NCI-H1694 treated with DMSO at 0.1 percent for 48 hours (cell line): ENCODE measurements around the gene TMIGD1.

Source experiments
- DNase-seq: peaks from one replicate; lab custom pipeline; 2025; lab: John Stamatoyannopoulos, UW

The TMIGD1 gene

GRCh38 chr17:30333503-30334360, at the start of gene TMIGD1:
Gene TMIGD1, minus strand, starts transcription at chr17:30334057. Its CDS starts 1,924 bp downstream, at chr17:30332133.
- DNase-seq: no peak

DNA sequence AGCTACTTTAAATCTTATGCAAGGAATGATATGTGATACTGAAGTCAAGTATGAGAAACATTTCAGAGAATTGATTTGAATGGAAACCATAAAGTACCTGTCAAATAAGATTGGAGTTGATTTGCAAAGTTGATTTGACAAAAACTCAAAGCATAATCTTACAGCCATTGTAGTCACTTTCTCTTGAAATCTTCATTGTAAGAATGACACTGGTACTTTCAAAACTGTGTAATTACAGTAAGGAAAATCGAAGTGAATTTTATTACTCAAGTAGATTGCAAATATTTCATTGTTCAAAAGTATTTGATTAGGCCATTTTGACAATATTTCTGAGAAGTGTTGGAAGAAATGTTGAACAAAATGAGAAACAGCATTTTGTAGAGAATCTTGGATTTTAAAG, 48.5 kb upstream of the TMIGD1 start:
- DNase-seq: no peak

GRCh38 chr17:30381340-30381659, 47.4 kb upstream of the TMIGD1 start:
- DNase-seq: no peak

DNA sequence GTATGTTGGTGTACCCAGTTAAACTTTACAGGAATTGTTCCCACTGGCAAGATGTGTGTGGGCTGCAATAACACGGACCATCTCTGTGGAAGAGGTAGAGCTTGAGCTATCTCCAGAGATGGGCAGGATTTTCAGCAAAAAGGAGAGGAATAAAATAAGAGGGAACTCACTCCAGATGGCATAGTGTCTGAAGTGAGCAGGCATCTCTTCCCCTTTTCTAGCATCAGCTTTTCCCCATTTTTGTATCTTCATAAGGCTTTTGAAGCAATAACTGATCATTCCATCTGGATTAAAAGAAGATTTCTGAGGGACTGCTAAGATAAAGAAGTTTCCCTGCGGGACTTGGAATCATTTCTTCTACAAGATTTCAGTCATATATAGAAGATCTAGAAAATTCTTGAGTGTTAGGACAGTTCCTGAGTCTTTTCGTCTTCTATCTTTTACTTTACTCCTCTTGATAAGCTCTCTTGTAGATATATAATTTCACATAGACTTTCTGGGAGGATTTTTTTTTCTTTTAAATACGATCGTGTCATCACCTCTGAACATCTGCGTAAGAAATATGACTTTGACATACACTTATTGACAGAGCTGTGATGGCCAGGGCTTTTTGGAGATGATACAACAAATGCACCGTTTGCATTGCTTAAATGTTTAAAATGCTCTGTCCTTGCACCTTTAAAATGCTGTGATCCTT, 46.9 kb upstream of the TMIGD1 start:
- no peak for DNase-seq

GRCh38 chr17:30379903-30380381, 46.1 kb upstream of the TMIGD1 start:
- DNase-seq: no peak

GRCh38 chr17:30379303-30379902, 45.5 kb upstream of the TMIGD1 start:
- no peak for DNase-seq

DNA sequence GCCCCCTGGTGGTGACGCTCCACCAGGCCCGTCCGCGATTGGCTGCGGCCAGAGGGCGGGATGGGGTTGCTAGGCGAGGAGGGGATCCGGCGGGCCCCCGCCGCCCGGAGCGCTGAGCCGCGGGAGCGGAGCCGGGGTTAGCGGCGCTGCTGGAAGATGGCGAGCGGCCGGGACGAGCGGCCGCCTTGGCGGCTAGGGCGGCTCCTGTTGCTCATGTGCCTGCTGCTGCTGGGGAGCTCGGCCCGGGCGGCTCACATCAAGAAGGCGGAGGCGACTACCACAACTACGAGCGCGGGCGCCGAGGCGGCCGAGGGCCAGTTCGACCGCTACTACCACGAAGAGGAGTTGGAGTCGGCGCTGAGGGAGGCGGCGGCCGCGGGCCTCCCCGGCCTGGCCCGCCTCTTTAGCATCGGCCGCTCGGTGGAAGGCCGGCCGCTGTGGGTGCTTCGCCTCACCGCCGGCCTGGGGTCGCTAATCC, 45.0 kb upstream of the TMIGD1 start, which contains the start of gene CPD:
TSS of gene CPD (plus strand) at position 103 of the 478 bp plus-strand sequence. CDS start at position 157, 54 bp downstream.
- DNase-seq: peak; percentile 84

DNA sequence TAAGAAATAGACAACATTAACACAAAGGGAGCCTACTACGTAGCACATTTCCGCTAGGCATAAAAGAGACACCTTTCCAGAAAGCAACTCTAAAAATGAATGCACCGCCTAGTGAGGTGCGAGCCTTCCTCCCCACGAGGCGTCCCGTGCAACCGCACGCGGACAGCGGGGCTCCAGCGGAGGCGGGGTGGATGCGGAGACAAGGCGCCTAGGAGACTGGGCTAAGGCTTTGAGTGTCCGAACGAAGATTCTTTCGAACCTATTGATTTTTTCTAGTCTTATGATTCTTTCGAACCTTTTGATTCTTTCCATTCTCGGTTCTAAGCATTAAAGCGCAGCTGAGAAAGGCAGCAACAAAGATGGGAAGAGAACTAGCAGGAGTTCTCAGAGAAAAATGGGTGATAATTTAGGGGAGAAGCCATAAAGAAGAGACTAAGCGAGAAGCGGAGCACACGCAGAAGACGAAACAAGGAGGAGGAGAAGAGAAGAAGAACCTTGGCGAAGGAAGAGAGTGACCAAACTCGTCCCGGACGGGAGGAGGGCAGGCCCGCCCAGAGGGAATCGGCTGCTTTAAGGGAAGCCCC, 44.5 kb upstream of the TMIGD1 start:
- DNase-seq: no peak

DNA sequence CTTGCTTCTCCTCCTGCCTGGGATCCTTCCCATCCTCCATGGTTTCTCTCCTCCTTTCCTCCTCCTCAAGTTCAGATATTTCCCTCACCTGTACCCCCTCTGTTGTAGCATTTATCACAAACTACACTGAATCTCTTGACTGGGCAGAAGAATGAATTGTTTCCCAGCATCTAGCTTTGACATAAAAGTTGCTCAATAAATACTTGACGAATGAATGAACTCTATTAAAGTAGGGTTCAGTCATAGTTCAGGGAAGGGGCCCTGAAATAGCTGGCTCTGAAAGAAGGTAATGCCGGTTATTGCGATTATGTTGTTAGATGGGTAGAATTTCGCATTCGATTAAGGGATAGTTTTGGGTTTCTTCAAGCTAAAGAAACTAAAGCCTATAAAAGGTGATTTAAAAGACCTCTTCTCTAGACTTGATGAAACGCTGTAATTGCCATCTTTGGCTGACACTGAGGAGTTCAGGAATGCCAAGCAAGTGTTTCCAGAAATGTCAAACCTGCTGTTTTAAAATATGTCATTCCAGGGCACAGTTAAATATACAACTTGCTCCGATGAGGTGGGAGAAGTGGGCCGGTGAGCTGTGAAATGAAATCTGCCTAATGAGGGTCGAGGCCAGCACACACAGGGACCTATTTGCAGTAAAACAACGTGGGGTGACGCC, 43.9 kb upstream of the TMIGD1 start:
- no peak for DNase-seq

GRCh38 chr17:30376621-30377452, 43.0 kb upstream of the TMIGD1 start:
- DNase-seq: no peak

GRCh38 chr17:30375661-30376060, 41.8 kb upstream of the TMIGD1 start:
- no peak for DNase-seq

GRCh38 chr17:30372755-30373154, 38.9 kb upstream of the TMIGD1 start:
- DNase-seq: no peak

DNA sequence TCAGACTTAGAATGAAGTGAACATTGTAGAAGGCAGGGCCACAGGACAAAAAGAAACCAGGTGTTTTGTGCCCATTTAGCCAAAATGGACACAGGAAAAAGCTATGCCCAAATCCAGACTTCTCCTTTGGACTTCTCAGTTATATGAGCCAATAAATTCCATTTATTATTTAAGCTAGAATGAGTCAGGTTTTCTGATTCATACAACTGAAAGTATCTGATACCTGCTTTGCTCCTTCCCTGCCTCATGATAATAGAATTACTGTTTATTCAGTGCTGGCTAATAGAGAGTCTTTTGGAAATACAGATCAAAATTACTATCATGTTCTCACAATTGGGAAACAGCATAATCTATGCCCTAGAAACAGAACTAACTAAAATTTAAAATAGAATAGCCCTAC, 36.1 kb upstream of the TMIGD1 start:
- DNase-seq: no peak

GRCh38 chr17:30368912-30369720, 35.3 kb upstream of the TMIGD1 start:
- peak; percentile 12 for DNase-seq

DNA sequence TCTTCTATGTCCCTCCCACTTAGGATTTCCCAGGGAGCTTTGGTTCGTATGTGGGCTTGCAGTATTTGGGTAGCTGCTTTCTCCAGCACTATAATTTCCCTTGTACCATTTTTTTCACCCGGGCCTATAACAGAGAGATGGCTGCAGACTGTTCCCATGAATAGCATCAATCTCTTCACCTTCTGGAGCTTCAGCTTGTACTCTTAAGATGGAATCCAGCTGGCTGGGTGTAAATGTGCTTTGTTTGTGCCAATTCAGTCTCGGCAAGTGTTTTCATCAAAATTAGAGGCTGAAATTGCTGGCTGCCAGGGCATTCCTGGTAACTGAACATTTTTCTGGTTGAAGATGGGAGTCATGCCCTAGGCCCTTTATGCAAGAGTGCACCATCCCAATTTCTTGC, 32.7 kb upstream of the TMIGD1 start:
- DNase-seq: no peak

GRCh38 chr17:30363715-30364202, 29.9 kb upstream of the TMIGD1 start:
- no peak for DNase-seq

DNA sequence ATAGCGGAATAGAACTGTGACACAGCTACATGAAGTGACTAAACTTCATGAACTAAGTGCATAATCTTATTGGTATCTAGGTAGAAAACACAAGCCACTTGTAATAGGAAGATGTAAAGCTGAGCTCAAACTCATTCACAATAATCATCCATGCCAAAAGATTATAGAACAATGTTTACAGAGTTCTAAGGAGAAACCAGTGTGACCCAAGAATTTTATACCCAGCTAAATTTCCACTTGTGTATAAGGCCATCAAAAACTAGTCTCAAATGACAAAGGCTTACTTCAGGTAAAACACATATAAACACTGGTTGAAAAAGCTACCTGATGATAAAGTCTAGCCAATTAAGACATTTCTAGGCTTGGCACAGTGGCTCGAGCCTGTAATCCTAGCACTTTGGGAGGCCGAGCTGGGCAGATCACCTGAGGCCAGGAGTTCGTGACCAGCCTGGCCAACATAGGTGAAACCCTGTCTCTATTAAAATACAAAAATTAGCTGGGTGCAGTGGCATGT, 28.0 kb upstream of the TMIGD1 start:
- DNase-seq: no peak

DNA sequence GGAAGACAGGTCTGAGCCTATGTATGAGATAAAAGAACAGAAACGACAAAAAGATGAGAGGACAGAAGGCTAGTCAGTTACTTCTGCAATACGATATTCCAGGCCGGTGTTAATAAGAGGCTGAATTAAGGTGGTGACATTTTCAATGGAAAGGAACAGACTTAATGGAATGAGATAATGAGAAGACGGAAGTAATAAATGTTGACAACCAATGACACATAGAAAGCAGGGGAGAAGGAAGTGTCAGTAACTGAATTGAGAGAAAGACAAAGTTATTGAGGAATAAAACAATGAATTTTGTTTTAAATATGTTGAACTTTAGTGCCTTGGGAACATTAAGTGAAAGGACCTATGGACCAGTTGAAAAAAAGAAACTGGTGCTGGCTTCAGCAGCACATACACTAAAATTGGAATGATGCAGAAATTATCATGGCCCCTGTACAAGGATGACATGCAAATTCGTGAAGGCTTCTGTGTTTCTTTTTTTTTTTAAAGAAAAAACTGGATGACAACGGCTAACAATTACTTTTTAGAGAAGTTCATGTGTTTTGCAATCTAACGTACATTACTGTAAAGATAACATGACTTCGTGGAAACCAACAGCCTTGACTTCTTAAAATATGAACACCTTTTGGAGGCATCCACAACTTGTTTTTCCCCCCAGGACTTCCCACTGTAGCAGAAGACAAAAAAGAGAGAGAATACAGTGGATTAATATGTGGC, 26.4 kb upstream of the TMIGD1 start:
- DNase-seq: no peak
